DOHH2 (cell line): ENCODE data around the gene PTPRCAP.

Experiments
- H3F3A ChIP-seq: fragments of 200-600 bp; sonication (generic), shearing (Covaris generic); 2 replicates; pipeline ENCODE4 v1.6.0; 2016; ENCODE audit warnings: antibody characterized with exemption, mild to moderate bottlenecking; ENCODE audit not compliant: control insufficient read depth, insufficient read depth
- H3K27ac ChIP-seq: fragments of 200-600 bp; sonication (generic); 2 replicates; pipeline ENCODE4 v1.5.1; 2014; ENCODE audit warnings: low read depth, mild to moderate bottlenecking, low read length, moderate library complexity
- H3K27me3 ChIP-seq: fragments of 200-600 bp; sonication (generic); 2 replicates; pipeline ENCODE4 v1.6.1; 2014; ENCODE audit warnings: mild to moderate bottlenecking, low read length, mixed read lengths; ENCODE audit not compliant: control insufficient read depth
- H3K36me3 ChIP-seq: fragments of 200-600 bp; sonication (generic); 2 replicates; pipeline ENCODE4 v1.6.1; 2014; ENCODE audit warnings: mild to moderate bottlenecking, low read length, moderate library complexity, mixed read lengths; ENCODE audit not compliant: control insufficient read depth
- H3K4me1 ChIP-seq: fragments of 200-600 bp; sonication (generic); 2 replicates; pipeline ENCODE4 v1.6.1; 2014; ENCODE audit warnings: mild to moderate bottlenecking, low read length, mixed read lengths; ENCODE audit not compliant: control insufficient read depth
- H3K4me2 ChIP-seq: fragments of 200-600 bp; sonication (generic); 2 replicates; pipeline ENCODE4 v1.6.0; 2014; ENCODE audit warnings: mild to moderate bottlenecking, low read length, moderate library complexity
- H3K4me3 ChIP-seq: fragments of 200-600 bp; sonication (generic); 2 replicates; pipeline ENCODE4 v1.5.1; 2014; ENCODE audit warnings: mild to moderate bottlenecking, low read length, mixed read lengths
- H3K79me2 ChIP-seq: fragments of 200-600 bp; sonication (generic); 2 replicates; pipeline ENCODE4 v1.6.1; 2014; ENCODE audit warnings: mild to moderate bottlenecking, low read length, mixed read lengths; ENCODE audit not compliant: control insufficient read depth
- H3K9me2 ChIP-seq: fragments of 200-600 bp; sonication (generic); replicated peaks from 2 replicates; pipeline ENCODE4 v1.6.1; 2014; ENCODE audit warnings: mild to moderate bottlenecking, low read length, mixed read lengths; ENCODE audit not compliant: control insufficient read depth
- H3K9me3 ChIP-seq: fragments of 200-600 bp; sonication (generic); 2 replicates; pipeline ENCODE4 v1.6.1; 2014; ENCODE audit warnings: antibody characterized with exemption, low read length, mixed read lengths; ENCODE audit not compliant: control insufficient read depth, insufficient read depth
- H4K20me1 ChIP-seq: fragments of 200-600 bp; sonication (generic); 2 replicates; pipeline ENCODE4 v1.6.0; 2014; ENCODE audit warnings: low read depth, mild to moderate bottlenecking, antibody characterized with exemption, low read length, moderate library complexity; ENCODE audit not compliant: control insufficient read depth, insufficient read depth
- CTCF ChIP-seq: fragments of 200-600 bp; sonication (generic); IDR thresholded peaks from one replicate; pipeline ENCODE4 v1.5.1; 2014; ENCODE audit warnings: antibody characterized with exemption, mild to moderate bottlenecking, low read depth, low read length; ENCODE audit not compliant: poor library complexity, severe bottlenecking
- EZH2phosphoT487 ChIP-seq: fragments of 200-600 bp; sonication (generic); IDR thresholded peaks from 2 replicates; pipeline ENCODE4 v1.6.1; 2017; ENCODE audit warnings: borderline replicate concordance, mild to moderate bottlenecking, antibody characterized with exemption, low read length, moderate library complexity, mixed read lengths

The PTPRCAP gene

GRCh38 chr11:67422891-67423290 lies 14.6 kb downstream of the PTPRCAP start:
- H3K27me3 ChIP-seq, result no peaks in the 10 kb centered on the region
- no peaks in the 10 kb centered on the region for H4K20me1 ChIP-seq
- H3K27ac ChIP-seq, result no peak overlapping the region
- H3K9me2 ChIP-seq, result no peaks in the 10 kb centered on the region
- no peak overlapping the region for H3K4me2 ChIP-seq
- peaks cover 2% of the 10 kb centered on the region; the same call in 1 of the 2 replicates for H3F3A ChIP-seq
- no peaks in the 10 kb centered on the region for H3K79me2 ChIP-seq
- H3K4me1 ChIP-seq, result peaks cover 40% of the 10 kb centered on the region
- TF ChIP-seq EZH2phosphoT487 (no peak), CTCF (no peak)
- H3K36me3 ChIP-seq, result no peaks in the 10 kb centered on the region
- H3K4me3 ChIP-seq, result no peak overlapping the region
- H3K9me3 ChIP-seq, result no peaks in the 10 kb centered on the region

- no peaks in the 10 kb centered on the region for H3K9me3 ChIP-seq
- H3F3A ChIP-seq, result peaks cover 3% of the 10 kb centered on the region; the same call in 1 of the 2 replicates
- peak overlapping the region; percentile 60 for H3K4me3 ChIP-seq
These were observed 16.0 kb downstream of the PTPRCAP start for GRCh38 chr11:67421430-67422031.

GRCh38 chr11:67420646-67421429 lies 16.6 kb downstream of the PTPRCAP start:
- Histone ChIP-seq H4K20me1 (no peaks in the 10 kb centered on the region), H3K27me3 (no peaks in the 10 kb centered on the region), H3K9me2 (no peaks in the 10 kb centered on the region), H3K4me1 (peaks cover 53% of the 10 kb centered on the region), H3K36me3 (no peaks in the 10 kb centered on the region), H3K27ac (no peak overlapping the region), H3K4me3 (peak overlapping the region; percentile 75), H3F3A (peaks cover 3% of the 10 kb centered on the region; the same call in 1 of the 2 replicates), H3K4me2 (peak overlapping the region; percentile 73), H3K9me3 (no peaks in the 10 kb centered on the region), H3K79me2 (no peaks in the 10 kb centered on the region)
- TF ChIP-seq EZH2phosphoT487 (no peak), CTCF (no peak)

More at GRCh38 chr11:67421430-67422031, 16.0 kb downstream of the PTPRCAP start:
- H3K27ac ChIP-seq, result no peak overlapping the region
- TF ChIP-seq EZH2phosphoT487 (no peak), CTCF (no peak)
- no peaks in the 10 kb centered on the region for H4K20me1 ChIP-seq
- H3K36me3 ChIP-seq, result no peaks in the 10 kb centered on the region
- no peaks in the 10 kb centered on the region for H3K27me3 ChIP-seq
- H3K79me2 ChIP-seq, result no peaks in the 10 kb centered on the region
- no peaks in the 10 kb centered on the region for H3K9me2 ChIP-seq
- peak overlapping the region; percentile 73 for H3K4me2 ChIP-seq
- peaks cover 46% of the 10 kb centered on the region for H3K4me1 ChIP-seq
